ENCODE results near the gene ARFGEF3. TPM values are rescaled to one million over a fixed set of nuclear protein-coding genes. Genes with fewer than 3 reads are reported as not detected.

The ARFGEF3 gene
- total RNA-seq, 1 donor from 2014 or later, result 1.9 TPM

- Histone ChIP-seq H3K79me2 (ENCODE audit: insufficient read depth, low read length) (no peaks in the 10 kb centered on the region), H3K36me3 (ENCODE audit: insufficient read depth, low read length) (no peaks in the 10 kb centered on the region), H3K4me3 (ENCODE audit: insufficient read depth, low read depth, low read length) (no peak overlapping the region), H3K27me3 (ENCODE audit: insufficient read depth, low read length) (no peaks in the 10 kb centered on the region), H3K9ac (ENCODE audit: low read length) (no peak overlapping the region), H3K9me3 (ENCODE audit: insufficient read depth, low read depth, low read length) (no peaks in the 10 kb centered on the region), H2AFZ (ENCODE audit: low read depth, low read length) (no peak overlapping the region), H3K27ac (ENCODE audit: low read depth, low read length) (no peak overlapping the region), H3K4me2 (ENCODE audit: low read length) (no peak overlapping the region), H4K20me1 (ENCODE audit: insufficient read depth, low read length) (no peaks in the 10 kb centered on the region), H3K4me1 (ENCODE audit: insufficient read depth, low read length) (peaks cover 5% of the 10 kb centered on the region)
- DNase-seq (ENCODE audit: low read depth), result no peak
- Mint-ChIP-seq H3K4me1 (ENCODE audit: low read depth, unreplicated experiment) (no peaks in the 10 kb centered on the region), H3K27me3 (ENCODE audit: low read depth, unreplicated experiment) (no peaks in the 10 kb centered on the region), H3K9me3 (ENCODE audit: unreplicated experiment) (no peaks in the 10 kb centered on the region), H3K4me3 (ENCODE audit: unreplicated experiment) (no peak overlapping the region), H3K36me3 (ENCODE audit: low read depth, unreplicated experiment) (no peaks in the 10 kb centered on the region), H3K27ac (ENCODE audit: unreplicated experiment) (no peak overlapping the region)
- no peak for FAIRE-seq
- TF ChIP-seq EZH2 (IDR thresholded peaks at IDR 0.05; ENCODE audit: insufficient read depth, low read length) (no peak), CTCF (IDR thresholded peaks at IDR 0.05; ENCODE audit: insufficient read depth, low read depth, low read length) (no peak)
These were observed 74.0 kb downstream of the ARFGEF3 start for GRCh38 chr6:138235693-138236092.

- FAIRE-seq, result no peak
- no peak overlapping the region for H3K4me3 Mint-ChIP-seq (ENCODE audit: unreplicated experiment)
These were observed 75.7 kb downstream of the ARFGEF3 start for GRCh38 chr6:138237463-138237862.

More at GRCh38 chr6:138237463-138237862, 75.7 kb downstream of the ARFGEF3 start:
- Mint-ChIP-seq H3K27me3 (ENCODE audit: low read depth, unreplicated experiment) (peaks cover 2% of the 10 kb centered on the region), H3K4me1 (ENCODE audit: low read depth, unreplicated experiment) (no peaks in the 10 kb centered on the region), H3K9me3 (ENCODE audit: unreplicated experiment) (no peaks in the 10 kb centered on the region), H3K27ac (ENCODE audit: unreplicated experiment) (no peak overlapping the region), H3K36me3 (ENCODE audit: low read depth, unreplicated experiment) (no peaks in the 10 kb centered on the region)
- Histone ChIP-seq H4K20me1 (ENCODE audit: insufficient read depth, low read length) (no peaks in the 10 kb centered on the region), H3K4me2 (ENCODE audit: low read length) (no peak overlapping the region), H3K27ac (ENCODE audit: low read depth, low read length) (no peak overlapping the region), H3K9me3 (ENCODE audit: insufficient read depth, low read depth, low read length) (no peaks in the 10 kb centered on the region), H3K27me3 (ENCODE audit: insufficient read depth, low read length) (no peaks in the 10 kb centered on the region), H2AFZ (ENCODE audit: low read depth, low read length) (no peak overlapping the region), H3K4me1 (ENCODE audit: insufficient read depth, low read length) (peaks cover 9% of the 10 kb centered on the region), H3K9ac (ENCODE audit: low read length) (no peak overlapping the region), H3K4me3 (ENCODE audit: insufficient read depth, low read depth, low read length) (no peak overlapping the region), H3K79me2 (ENCODE audit: insufficient read depth, low read length) (no peaks in the 10 kb centered on the region), H3K36me3 (ENCODE audit: insufficient read depth, low read length) (no peaks in the 10 kb centered on the region)
- TF ChIP-seq EZH2 (IDR thresholded peaks at IDR 0.05; ENCODE audit: insufficient read depth, low read length), result no peak
- TF ChIP-seq CTCF (IDR thresholded peaks at IDR 0.05; ENCODE audit: insufficient read depth, low read depth, low read length), result no peak
- no peak for DNase-seq (ENCODE audit: low read depth)

All from astrocyte (in vitro differentiated cells and primary cell).